SJSA1 (cell line): ENCODE data around the gene GRID1. TPM values are rescaled to one million over a fixed set of nuclear protein-coding genes. Genes with fewer than 3 reads are reported as not detected.

Experiments
- DNase-seq, 2 experiments: peaks; one replicate each; pipeline ENCODE4 v3.0.0-alpha.2; 2015 to 2020; ENCODE audit warnings: low spot score in 2 of 2, low read depth in 1 of 2
- H3K27ac ChIP-seq: fragments of 250-450 bp; sonication (Bioruptor Pico); 2 replicates; pipeline ENCODE4 v1.5.1; 2020; ENCODE audit warnings: mild to moderate bottlenecking, moderate library complexity
- H3K27me3 ChIP-seq: fragments of 250-450 bp; sonication (Bioruptor Pico); replicated peaks from 2 replicates; pipeline ENCODE4 v1.5.1; 2020; ENCODE audit warnings: mild to moderate bottlenecking, moderate library complexity
- H3K36me3 ChIP-seq: fragments of 250-450 bp; sonication (Bioruptor Pico); 2 replicates; pipeline ENCODE4 v1.5.1; 2020; ENCODE audit warnings: mild to moderate bottlenecking
- H3K4me1 ChIP-seq: fragments of 250-450 bp; sonication (Bioruptor Pico); replicated peaks from 2 replicates; pipeline ENCODE4 v1.6.1; 2021; ENCODE audit warnings: mild to moderate bottlenecking
- H3K4me3 ChIP-seq: fragments of 250-450 bp; sonication (Bioruptor Pico); 2 replicates; pipeline ENCODE4 v1.5.1; 2020; ENCODE audit warnings: mild to moderate bottlenecking
- H3K9me3 ChIP-seq: fragments of 250-450 bp; sonication (Bioruptor Pico); replicated peaks from 2 replicates; pipeline ENCODE4 v1.5.1; 2020; ENCODE audit warnings: mild to moderate bottlenecking
- total RNA-seq: library from RNA; depleted of rRNA; stranded (reverse); fragments of >200 nt; shearing (Covaris generic); gene quantifications from 2 replicates; pipeline ENCODE4 v1.2.3, GENCODE V29; 2014

GRID1 gene
- total RNA-seq, 1 experiment from 2014 or later, result 0.05 TPM

DNA sequence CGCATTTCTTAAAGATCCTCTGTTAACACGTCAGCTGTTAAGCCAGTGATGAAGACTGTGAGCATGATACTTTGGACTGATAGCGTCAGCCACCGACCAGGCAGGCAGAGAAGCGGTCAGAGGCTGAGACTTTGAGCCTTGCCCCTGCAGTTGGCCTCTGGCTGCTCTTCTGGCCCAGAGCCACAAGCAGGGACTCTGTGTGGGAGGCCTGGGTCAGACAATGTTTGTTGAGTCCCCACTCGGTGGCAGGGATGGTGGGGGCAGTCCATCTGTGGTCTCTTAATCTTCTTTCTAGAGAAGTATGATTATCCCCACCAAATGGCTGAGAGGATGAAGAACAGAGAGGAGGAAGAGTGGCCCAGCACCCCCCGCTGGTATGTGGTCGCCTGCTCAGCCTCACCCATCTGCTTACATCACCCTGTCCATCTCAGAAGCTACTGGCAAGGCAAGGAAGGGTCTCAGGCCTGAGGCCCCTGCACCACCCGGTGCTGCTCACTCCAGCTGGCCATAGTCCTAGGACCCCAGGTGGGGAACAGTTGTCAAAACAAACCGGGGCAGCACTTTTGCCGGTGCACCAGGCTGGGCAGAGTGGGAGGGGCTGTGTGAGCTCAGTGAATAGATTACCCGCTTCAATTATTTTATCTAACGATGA lies 202.9 kb downstream of the GRID1 start:
- Histone ChIP-seq H3K27me3 (no peaks in the 10 kb centered on the region), H3K27ac (no peak overlapping the region), H3K9me3 (no peaks in the 10 kb centered on the region), H3K4me1 (no peaks in the 10 kb centered on the region), H3K4me3 (no peak overlapping the region), H3K36me3 (no peaks in the 10 kb centered on the region)
- DNase-seq, result no peak

DNA sequence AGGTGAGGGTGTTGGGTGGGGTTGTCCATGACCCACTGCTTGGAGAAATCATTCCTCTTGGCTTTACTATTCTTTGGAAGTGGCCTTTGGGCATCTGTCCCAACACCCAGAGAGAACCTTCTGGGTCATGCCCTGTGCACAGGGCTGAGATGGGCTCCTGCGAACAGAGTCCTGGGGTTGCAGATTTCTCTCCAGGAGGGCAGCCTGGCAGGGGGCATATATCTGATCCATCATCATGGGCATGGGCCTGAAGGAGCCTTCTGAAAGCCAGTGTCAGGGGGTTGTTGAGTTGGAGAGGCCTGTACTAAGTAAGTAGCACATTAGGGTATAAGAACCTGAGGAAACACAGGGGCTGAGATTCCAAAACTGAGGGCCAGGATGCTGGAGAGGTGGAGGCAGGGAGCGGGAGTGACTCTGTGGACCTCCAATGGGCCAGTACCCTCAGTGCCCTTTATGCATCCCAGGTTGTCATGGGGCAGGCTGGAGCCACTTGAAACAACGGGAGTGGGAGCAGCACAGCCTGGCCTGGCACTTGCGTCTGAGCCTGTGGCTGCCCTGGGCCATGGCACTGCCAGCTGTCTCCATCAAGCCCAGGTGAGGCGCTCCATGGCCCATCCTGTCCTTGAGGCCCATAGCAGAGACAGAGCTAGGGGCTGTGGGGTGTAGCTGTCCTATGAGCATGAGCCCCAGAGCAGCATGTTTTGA lies 203.7 kb downstream of the GRID1 start:
- Histone ChIP-seq H3K27ac (no peak overlapping the region), H3K4me3 (no peak overlapping the region), H3K36me3 (no peaks in the 10 kb centered on the region), H3K27me3 (no peaks in the 10 kb centered on the region), H3K9me3 (no peaks in the 10 kb centered on the region), H3K4me1 (no peaks in the 10 kb centered on the region)
- DNase-seq, result no peak

DNA sequence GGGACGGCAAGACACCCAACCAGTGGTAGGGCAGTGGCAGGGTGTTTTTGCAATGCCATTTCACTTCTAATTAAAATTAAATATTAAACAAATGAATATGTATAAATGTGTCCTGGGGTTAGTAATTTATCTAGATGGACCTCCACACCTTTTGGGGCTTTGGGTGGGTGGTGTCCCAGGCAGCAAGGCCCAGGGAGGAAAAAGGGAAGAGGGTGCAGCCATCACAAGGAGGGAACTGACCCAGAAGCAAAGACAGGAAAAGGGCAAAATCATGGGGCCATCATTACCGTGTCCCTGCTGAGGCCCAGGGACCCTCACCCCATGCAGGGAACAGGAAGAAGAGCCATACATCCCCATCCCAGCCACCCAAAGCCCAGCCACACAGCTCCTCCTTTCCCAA lies 204.6 kb downstream of the GRID1 start:
- DNase-seq, result no peak
- H3K9me3 ChIP-seq, result no peaks in the 10 kb centered on the region
- no peaks in the 10 kb centered on the region for H3K4me1 ChIP-seq
- H3K36me3 ChIP-seq, result no peaks in the 10 kb centered on the region
- no peaks in the 10 kb centered on the region for H3K27me3 ChIP-seq
- no peak overlapping the region for H3K27ac ChIP-seq
- H3K4me3 ChIP-seq, result no peak overlapping the region

DNA sequence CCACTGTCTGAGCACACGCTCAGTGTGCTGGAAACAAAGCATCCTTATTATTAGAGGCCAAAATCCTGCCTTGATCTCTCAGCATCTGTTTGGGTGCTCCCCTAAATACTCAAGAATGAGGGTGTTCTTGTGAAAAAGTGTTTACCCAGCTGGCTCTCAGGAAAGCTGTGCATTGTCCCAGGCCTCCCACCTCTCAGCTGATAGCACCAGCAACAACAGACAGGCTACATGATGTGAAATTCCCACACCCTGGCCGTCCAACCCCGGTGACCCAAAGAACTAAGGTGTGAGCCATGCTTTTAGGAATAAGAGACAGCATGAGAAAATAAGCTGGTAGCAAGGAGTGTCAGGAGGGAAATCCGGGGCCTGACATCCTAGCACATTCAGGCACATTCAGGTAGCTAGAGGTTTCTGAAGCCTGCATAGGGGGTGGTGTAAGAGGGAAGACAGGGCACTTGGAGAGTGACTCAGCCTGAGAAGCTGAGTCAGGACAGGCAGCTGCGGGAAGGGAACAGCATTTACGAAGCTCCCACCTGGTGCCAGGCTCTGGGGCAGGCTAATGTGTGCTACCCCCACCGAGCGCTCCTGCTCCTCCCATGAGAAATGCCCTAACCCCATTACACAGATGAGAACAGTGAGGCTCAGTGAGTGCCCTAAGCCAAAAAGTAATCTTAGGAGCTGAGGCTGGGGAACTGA lies 205.6 kb downstream of the GRID1 start:
- H3K36me3 ChIP-seq, result no peaks in the 10 kb centered on the region
- no peaks in the 10 kb centered on the region for H3K4me1 ChIP-seq
- H3K27me3 ChIP-seq, result no peaks in the 10 kb centered on the region
- no peak overlapping the region for H3K27ac ChIP-seq
- no peak for DNase-seq
- H3K9me3 ChIP-seq, result no peaks in the 10 kb centered on the region
- H3K4me3 ChIP-seq, result no peak overlapping the region

DNA sequence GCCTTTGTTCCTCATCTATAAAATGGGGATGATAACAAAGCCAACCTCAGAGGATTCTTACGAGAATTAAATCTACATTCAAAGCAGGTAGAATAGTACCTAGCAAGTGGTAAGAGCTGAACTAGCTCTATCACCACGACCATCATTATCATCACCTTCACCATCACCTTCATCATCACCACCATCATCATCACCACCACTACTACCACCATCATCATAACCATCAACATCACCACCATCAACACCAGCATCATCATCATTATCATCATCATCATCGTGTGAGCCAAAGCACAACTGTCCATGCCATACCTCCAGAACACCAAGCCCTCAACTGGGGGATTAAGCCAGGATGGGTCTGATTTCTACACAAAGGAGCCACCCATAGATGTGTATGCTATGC lies 206.8 kb downstream of the GRID1 start:
- Histone ChIP-seq H3K4me1 (no peaks in the 10 kb centered on the region), H3K4me3 (no peak overlapping the region), H3K9me3 (no peaks in the 10 kb centered on the region), H3K27ac (no peak overlapping the region), H3K36me3 (no peaks in the 10 kb centered on the region), H3K27me3 (no peaks in the 10 kb centered on the region)
- DNase-seq, result no peak

DNA sequence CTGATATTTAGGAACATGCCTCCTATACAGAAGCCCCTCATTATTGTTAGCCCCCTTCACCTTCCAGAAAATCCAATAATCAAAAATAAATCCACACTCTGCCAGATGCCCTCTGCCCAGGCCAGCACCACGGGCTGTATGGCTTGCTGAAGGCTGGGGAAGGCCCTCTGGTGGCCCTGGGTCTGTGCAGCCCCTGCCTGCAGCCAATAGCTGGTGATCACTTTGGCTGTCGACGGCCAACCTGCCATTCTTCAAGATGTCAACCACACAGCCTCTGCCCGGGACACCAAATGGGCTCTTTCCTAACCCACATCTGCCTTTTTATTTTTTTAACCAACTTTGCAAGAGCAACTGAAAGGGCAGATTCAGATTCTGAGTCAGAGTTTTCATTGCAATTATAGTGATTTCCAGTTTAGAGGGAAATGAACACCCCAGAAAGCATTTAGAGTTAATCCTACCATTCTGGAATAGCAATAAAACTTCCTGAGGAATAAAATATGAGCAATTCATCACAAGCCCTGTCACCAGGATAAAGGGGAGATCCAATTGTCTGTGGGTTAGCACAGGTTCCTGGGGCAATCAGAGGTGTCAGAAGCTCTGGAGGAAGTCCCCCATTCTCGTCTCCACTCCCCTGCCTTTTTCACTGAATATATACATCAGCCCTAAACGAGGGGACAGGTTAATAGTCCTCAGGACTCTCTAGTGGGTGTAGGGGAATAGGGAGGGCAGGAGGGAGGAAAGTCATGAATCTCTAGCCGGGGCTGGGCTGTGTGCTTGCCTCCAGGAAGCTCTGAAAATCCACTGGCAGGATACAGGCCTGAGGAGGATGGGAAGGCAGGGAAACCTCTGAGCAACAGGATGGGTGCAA lies 211.3 kb downstream of the GRID1 start:
- H3K4me1 ChIP-seq, result no peaks in the 10 kb centered on the region
- H3K27me3 ChIP-seq, result no peaks in the 10 kb centered on the region
- no peaks in the 10 kb centered on the region for H3K9me3 ChIP-seq
- H3K27ac ChIP-seq, result no peak overlapping the region
- no peaks in the 10 kb centered on the region for H3K36me3 ChIP-seq
- H3K4me3 ChIP-seq, result no peak overlapping the region
- no peak for DNase-seq

DNA sequence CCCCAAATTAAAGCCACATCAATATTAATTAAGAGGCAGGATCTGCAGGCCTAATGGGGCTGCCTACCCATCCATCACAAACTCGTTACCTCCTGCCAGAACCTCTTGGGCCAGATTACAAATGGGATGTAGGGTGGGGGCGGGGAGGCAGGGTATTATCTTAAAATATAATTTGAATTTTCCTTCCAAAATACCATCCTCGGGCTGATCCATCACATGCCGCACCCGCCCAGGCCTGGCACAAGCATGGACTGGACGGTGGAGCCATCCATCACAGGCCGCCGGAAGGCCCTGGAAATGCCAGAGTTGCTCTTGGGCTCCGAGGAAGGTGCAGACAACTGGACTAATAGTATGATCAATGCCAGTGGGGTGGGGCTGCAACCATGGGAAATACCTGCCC lies 212.8 kb downstream of the GRID1 start:
- no peaks in the 10 kb centered on the region for H3K9me3 ChIP-seq
- no peaks in the 10 kb centered on the region for H3K36me3 ChIP-seq
- DNase-seq, result no peak
- H3K4me3 ChIP-seq, result no peak overlapping the region
- no peak overlapping the region for H3K27ac ChIP-seq
- no peaks in the 10 kb centered on the region for H3K4me1 ChIP-seq
- H3K27me3 ChIP-seq, result no peaks in the 10 kb centered on the region; the same call in 1 of the 2 replicates

DNA sequence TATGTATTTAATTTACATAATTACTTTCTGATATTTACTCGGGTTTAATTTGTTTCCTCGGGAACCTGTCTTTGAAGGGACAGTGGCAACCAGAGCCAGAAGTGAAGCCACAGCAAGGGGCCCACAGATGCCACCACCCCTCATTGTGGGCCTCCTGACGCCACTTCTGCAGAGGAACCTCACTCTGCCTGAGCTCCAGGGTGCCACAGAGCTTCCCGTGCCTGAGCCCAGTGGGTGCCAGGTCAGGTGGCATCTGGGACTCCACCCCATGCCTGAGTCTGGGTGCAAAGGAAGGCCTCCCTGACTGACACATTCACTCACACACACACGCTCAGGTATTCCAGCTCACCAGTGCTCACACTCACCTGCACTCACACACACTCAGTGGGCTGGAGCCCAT lies 213.7 kb downstream of the GRID1 start:
- H3K4me1 ChIP-seq, result no peaks in the 10 kb centered on the region
- no peaks in the 10 kb centered on the region for H3K9me3 ChIP-seq
- no peak overlapping the region for H3K27ac ChIP-seq
- no peak overlapping the region for H3K4me3 ChIP-seq
- DNase-seq, result no peak
- no peaks in the 10 kb centered on the region; the same call in 1 of the 2 replicates for H3K27me3 ChIP-seq
- H3K36me3 ChIP-seq, result no peaks in the 10 kb centered on the region

DNA sequence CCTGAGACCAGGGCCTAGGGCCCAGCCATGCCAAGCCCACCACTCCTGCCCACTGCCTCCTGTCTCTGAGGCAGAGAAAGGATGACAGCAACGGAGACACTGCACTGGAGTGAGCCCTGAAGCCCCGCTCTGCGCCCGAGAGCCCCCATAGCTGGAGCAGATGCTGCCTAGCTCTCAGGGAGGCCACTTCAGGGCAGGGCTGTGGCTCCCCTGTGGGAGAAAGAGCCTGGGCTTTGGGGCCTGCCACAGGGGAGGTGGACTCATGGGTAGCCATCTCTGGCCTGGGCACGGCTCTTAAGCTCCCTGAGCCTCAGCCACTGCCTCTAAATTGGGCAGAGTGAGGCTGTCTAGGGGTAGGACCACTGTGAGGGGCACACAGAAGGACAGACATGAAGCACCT lies 214.2 kb downstream of the GRID1 start:
- no peak for DNase-seq
- Histone ChIP-seq H3K36me3 (no peaks in the 10 kb centered on the region), H3K27me3 (no peaks in the 10 kb centered on the region; the same call in none of the 2 replicates), H3K27ac (no peak overlapping the region), H3K4me3 (no peak overlapping the region), H3K9me3 (no peaks in the 10 kb centered on the region), H3K4me1 (no peaks in the 10 kb centered on the region)

DNA sequence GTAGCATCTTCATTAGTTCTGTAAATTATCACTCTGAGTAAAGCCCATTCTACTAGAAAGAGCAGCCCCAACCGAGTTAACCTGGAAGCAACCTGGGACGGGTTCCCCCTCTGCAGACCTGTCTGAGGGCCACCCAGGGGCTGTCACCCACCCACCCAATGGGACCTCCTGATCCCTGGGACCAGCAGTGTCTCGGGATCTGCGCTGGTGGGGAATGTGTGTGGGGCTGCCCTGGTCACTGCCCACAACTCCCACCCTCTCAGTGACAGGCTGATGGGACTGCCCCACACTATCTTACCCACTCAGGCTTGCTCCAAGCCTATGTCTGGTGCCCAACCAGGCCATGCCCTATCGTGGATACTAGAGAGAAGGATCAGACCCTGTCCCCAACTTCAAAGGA lies 215.0 kb downstream of the GRID1 start:
- Histone ChIP-seq H3K27me3 (no peaks in the 10 kb centered on the region; the same call in none of the 2 replicates), H3K4me3 (no peak overlapping the region), H3K4me1 (no peaks in the 10 kb centered on the region), H3K27ac (no peak overlapping the region), H3K36me3 (no peaks in the 10 kb centered on the region), H3K9me3 (no peaks in the 10 kb centered on the region)
- DNase-seq, result no peak

DNA sequence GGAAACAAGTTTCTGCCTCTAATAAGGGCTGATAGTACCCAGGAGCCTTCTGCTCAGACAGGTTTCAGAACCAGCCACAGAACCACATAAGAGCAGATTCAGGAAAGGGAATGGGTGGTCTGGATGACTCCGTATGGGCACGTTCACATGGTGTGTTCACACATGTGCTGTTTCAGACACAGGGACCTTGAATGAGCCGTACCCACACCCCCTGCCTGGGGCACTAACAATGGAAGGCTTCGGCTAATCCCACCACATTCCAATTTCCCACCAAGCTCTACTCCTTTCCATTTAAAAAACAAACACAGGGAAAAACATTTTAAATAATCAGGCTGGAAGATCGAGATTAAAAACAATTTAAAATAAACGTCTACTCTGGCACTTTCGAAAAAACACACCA lies 217.3 kb downstream of the GRID1 start:
- DNase-seq, result no peak
- no peak overlapping the region for H3K27ac ChIP-seq
- no peaks in the 10 kb centered on the region for H3K36me3 ChIP-seq
- H3K9me3 ChIP-seq, result no peaks in the 10 kb centered on the region
- no peak overlapping the region for H3K4me3 ChIP-seq
- no peaks in the 10 kb centered on the region for H3K4me1 ChIP-seq
- H3K27me3 ChIP-seq, result no peaks in the 10 kb centered on the region; the same call in none of the 2 replicates

DNA sequence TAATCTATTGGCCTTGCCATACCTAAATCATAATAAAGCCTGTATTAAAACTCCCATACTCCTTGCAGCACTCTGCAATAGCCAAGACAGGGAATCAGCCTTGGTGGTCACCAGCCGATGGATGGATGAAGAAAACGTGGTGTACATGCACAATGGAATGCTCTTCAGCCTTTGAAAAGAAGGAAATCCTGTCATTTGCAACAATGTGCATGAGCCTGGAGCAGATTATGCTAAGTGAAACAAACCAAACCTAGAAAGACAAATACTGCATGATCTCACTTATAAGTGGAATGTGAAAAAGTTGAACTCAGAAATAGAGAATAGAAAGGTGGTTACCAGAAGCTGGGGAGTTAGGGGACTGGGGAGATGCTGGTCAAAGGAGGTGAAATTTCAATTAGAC lies 218.5 kb downstream of the GRID1 start:
- H3K36me3 ChIP-seq, result no peaks in the 10 kb centered on the region
- H3K9me3 ChIP-seq, result no peaks in the 10 kb centered on the region
- H3K4me1 ChIP-seq, result no peaks in the 10 kb centered on the region
- no peak for DNase-seq
- no peak overlapping the region for H3K27ac ChIP-seq
- H3K4me3 ChIP-seq, result no peak overlapping the region
- H3K27me3 ChIP-seq, result no peaks in the 10 kb centered on the region; the same call in none of the 2 replicates

DNA sequence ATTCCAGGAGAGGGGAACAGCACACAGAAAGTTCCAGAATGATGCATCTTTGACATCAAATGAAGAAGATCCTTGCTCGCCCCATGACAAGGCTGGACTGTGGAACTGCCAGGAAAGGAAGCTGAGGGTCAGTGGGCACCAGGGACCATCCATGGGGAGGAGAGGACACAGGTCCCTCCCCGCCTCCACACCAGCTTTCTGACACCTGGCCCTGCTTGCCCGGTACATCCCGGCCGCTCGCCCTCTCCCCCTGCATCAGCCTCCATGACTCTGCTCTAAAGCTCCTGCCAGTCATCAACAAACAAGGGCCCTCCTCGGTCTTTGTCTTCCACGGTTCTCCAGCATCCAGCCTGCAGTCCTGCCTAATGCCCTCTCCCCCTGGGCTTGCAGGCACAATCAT lies 222.3 kb downstream of the GRID1 start:
- no peaks in the 10 kb centered on the region for H3K4me1 ChIP-seq
- no peaks in the 10 kb centered on the region for H3K9me3 ChIP-seq
- H3K36me3 ChIP-seq, result no peaks in the 10 kb centered on the region
- no peak overlapping the region for H3K4me3 ChIP-seq
- no peak overlapping the region for H3K27ac ChIP-seq
- H3K27me3 ChIP-seq, result no peaks in the 10 kb centered on the region; the same call in 1 of the 2 replicates
- no peak for DNase-seq
